GM19397 (cell line): ENCODE data around the gene GAS2L1.

Source experiments
- ATAC-seq: cut with Tn5 transposase; IDR thresholded peaks from one replicate; pipeline ENCODE4 v1.9.1; 2021; ENCODE audit warnings: mild to moderate bottlenecking, moderate library complexity; ENCODE audit not compliant: unreplicated experiment

Gene GAS2L1

GRCh38 chr22:29275167-29275566, 31.3 kb upstream of the GAS2L1 start:
- ATAC-seq = no peak

- ATAC-seq = no peak
These were observed 30.5 kb upstream of the GAS2L1 start for GRCh38 chr22:29275819-29276565.

DNA sequence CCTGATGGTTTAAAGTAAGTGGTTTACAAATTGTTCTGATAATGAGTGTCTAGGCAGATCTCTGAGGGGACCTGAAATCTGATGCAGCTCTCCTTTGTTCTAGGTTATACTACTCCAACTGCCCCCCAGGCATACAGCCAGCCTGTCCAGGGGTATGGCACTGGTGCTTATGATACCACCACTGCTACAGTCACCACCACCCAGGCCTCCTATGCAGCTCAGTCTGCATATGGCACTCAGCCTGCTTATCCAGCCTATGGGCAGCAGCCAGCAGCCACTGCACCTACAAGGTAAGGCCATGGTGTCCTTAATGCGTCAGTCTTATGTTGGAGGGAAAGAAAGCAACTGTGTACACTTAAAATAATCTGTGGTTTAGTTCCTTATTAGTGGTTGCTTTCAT, 28.5 kb upstream of the GAS2L1 start:
- ATAC-seq = no peak

DNA sequence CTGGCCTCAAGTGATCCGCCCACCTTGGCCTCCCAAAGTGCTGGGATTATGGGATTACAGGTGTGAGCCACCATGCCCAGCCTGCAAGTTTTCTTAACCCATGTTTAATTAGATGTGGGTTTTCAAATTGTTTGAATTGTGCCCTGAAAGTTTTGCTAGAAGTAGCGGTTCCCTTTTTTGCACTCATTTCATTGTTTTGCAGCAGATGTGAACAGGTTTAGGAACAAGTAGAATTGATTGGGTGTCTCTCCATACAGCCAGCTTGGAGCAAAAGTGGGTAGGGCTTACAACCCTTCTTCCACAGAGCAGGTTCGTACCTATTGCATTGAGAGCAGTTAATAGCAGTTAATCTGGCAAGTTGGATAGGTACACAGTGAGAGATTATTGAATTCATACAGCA, 22.3 kb upstream of the GAS2L1 start:
- no peak for ATAC-seq

GRCh38 chr22:29288837-29289236, 17.6 kb upstream of the GAS2L1 start:
- ATAC-seq = no peak

- no peak for ATAC-seq
These were observed 16.4 kb upstream of the GAS2L1 start for GRCh38 chr22:29290061-29290460.

GRCh38 chr22:29291215-29291614, 15.2 kb upstream of the GAS2L1 start:
- no peak for ATAC-seq

DNA sequence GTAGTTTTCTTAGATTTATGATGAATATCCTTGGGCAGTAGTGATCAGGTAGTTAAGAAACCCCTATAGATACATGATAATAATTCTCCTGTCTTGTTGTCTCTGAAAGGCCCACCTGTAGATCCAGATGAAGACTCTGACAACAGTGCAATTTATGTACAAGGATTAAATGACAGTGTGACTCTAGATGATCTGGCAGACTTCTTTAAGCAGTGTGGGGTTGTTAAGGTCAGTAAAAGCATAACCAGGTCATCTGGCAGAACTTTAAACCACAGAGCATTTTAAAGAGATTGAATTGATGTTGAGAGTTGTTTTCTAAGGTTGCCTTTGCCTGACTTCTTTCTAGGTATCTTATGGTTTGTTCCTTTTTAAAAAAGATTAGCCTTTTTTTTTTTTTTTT, 14.1 kb upstream of the GAS2L1 start:
- ATAC-seq = no peak

DNA sequence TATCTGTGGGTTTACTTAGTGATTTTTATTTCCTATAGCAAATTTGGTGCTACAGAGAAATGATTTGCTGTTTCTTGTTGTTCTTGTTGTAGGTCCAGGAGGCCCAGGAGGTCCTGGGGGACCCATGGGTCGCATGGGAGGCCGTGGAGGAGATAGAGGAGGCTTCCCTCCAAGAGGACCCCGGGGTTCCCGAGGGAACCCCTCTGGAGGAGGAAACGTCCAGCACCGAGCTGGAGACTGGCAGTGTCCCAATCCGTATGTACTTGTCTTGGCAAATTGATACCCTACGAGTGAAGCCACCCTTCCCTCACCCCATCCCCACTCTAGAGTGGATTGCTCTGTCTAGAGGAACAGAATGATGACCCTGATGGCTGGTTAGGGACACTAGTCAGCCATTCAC, 7.8 kb upstream of the GAS2L1 start:
- ATAC-seq = no peak

- no peak for ATAC-seq
These were observed 7.1 kb upstream of the GAS2L1 start for GRCh38 chr22:29299136-29299900.

GRCh38 chr22:29300467-29300806, 6.0 kb upstream of the GAS2L1 start:
- ATAC-seq = no peak

DNA sequence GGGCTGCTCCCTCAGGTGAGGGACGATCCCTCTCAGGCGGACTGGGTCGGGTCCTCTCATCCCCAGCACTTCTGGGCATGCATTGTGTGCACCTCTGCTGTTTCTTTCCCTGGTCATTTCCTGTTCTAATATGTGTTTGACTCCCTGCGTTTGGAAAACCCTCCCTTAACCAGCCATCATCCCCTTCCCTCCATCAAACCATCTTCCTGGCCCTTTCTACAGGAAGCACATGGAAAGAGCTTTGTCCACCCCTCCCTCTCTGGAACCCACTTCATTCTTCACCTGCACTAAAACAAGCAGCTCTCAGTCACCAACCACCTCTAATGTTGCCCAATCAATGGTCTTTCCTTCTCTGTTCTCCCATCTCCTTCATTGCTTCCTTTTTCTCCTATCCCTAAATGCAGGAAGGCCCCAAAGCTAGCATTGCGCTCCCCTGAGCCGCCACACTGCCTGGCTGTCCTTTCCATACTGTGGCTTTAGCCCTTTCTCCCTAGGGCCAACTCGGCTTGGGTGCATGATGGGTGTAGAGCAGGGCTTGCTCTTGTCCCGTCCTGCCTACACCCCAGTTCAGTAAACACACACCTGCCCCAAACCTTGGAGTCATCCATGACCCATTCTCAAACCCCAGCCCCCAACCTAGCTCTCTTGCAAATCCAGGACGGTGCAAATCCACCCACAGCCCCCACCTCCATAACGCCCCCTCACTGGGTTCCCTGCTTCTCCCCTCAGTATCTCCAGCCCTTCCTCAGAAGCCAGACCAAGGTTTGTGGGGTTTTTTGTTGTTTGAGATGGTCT, 5.4 kb upstream of the GAS2L1 start:
- no peak for ATAC-seq

- ATAC-seq = no peak
These were observed 4.6 kb upstream of the GAS2L1 start for GRCh38 chr22:29301716-29302401.

DNA sequence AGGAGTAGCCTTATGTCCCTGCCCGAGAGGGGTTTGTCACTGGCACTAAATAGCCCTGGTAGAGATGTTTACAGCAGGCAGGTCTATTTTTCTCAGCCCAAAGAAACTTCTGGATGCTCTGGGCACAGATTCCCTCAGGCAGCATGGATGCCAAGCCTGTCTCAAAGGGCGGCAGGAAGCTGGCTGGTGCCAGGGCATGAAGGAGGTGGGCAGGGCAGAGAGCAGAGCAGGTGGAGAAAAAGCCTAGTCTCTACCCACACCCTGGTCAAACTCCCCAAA, 4.1 kb upstream of the GAS2L1 start:
- no peak for ATAC-seq

- ATAC-seq = no peak
These were observed 3.6 kb upstream of the GAS2L1 start for GRCh38 chr22:29302681-29303465.

- no peak for ATAC-seq
These were observed 645 bp upstream of the GAS2L1 start for GRCh38 chr22:29305836-29306174.

DNA sequence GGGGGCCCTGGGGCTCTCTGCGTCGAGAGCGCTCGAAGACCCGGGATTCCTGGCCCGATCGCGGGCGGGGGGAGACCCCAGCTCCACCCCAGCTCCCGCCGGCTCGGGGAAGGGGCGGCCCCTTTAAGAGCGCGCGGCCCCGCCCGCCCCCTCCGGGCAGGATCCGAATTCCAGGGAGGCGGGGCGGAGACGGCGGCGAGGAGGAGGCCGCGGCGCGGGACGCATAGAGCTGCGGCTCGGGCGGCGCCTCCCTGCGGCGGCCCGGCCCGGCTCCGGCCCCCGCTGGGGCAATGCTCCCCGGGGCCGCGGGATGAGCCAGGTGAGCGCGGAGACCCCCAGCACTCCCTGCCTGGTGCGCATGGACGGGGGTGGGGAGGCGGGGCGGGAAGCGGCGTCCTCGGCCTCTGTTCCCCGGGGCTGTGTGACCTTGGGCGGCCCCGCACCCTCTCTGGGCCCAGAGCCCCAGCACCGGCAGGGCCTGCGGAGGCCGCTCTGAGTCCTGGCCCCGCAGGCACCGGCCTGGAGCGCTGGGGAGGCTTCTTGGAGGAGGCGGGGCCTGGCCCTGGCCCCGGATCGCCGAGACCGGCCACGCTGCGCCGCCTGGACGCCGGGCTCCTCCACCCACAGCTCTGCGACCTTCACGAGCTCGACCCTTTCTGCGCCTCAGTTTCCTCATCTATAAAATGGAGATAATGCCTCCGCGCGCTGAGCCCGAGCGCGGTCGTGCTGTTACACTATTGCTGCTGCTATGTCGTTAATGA, 565 bp downstream of the GAS2L1 start:
- ATAC-seq = no peak

DNA sequence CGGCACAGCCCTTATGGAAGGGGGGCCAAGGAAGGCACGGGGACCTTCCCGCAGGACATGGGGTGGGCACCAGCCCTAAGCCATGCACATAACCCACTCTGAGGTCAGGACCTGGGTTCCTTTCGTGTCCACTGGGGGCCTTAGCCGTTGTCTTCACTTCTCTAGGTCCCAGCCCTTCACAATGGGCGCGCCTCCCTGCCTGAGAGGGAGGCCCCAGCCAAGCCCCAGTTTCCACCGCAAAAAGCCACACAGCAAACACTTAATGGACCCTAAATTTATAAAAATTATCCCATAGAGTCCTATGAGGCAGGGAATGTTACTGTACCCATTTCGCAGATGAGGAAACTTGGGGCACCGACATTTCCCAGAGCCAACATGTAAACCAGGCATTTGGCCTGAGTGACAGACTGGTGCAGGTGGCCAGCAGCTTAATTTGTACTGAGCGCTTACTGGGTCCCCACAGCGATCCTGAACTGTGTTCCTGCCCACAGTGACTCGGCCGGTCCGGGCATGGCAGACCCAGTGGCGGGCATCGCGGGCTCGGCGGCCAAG, 1.2 kb downstream of the GAS2L1 start:
- ATAC-seq = no peak

DNA sequence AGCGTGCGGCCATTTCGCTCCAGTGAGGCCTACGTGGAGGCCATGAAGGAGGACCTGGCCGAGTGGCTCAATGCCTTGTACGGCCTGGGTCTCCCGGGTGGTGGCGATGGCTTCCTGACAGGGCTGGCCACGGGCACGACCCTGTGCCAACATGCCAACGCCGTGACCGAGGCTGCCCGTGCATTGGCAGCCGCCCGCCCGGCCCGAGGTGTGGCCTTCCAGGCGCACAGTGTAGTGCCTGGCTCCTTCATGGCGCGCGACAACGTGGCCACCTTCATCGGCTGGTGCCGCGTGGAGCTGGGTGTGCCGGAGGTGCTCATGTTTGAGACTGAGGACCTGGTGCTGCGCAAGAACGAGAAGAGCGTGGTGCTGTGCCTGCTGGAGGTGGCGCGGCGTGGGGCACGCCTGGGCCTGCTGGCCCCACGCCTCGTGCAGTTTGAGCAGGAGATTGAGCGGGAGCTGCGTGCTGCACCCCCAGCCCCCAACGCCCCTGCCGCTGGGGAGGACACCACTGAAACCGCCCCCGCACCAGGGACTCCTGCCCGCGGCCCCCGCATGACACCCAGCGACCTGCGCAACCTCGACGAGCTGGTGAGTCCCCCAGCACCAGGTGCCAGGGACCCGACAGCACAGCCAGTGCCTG, 1.8 kb downstream of the GAS2L1 start:
- no peak for ATAC-seq
